GM23248 (cell line): ENCODE data around the gene UNC5C.

Source experiments
- EZH2 ChIP-seq: fragments of 200-600 bp; sonication (generic); IDR thresholded peaks from 2 replicates; pipeline ENCODE4 v1.6.1; 2018; ENCODE audit warnings: antibody characterized with exemption, mild to moderate bottlenecking; ENCODE audit not compliant: insufficient read depth, poor library complexity, severe bottlenecking
- EZH2phosphoT487 ChIP-seq: fragments of 200-600 bp; sonication (generic); IDR thresholded peaks from 2 replicates; pipeline ENCODE4 v1.6.1; 2018; ENCODE audit warnings: antibody characterized with exemption, moderate library complexity, mild to moderate bottlenecking, low read depth; ENCODE audit not compliant: insufficient read depth

- TF ChIP-seq EZH2phosphoT487 = no peak
- no peak for TF ChIP-seq EZH2
These were observed 392.4 kb downstream of the UNC5C start for GRCh38 chr4:95156452-95156765.
